Breast epithelium (tissue), 4 donors: ENCODE results near the gene ACOT12. TPM values are rescaled to one million over a fixed set of nuclear protein-coding genes. Genes with fewer than 3 reads are reported as not detected.

Experiments used
- DNase-seq, 2 donors: peaks; one replicate each; pipeline ENCODE4 v3.0.0-alpha.2; 2019; ENCODE audit warnings: low spot score in 2 of 2
- H3K27ac ChIP-seq, 2 donors: fragments of 200-600 bp; sonication (generic) in 1 of 2; one replicate each; pipeline ENCODE4 v1.5.1; 2016 to 2019; ENCODE audit warnings: mild to moderate bottlenecking in 1 of 2
- H3K27me3 ChIP-seq, 2 donors: fragments of 200-600 bp; sonication (generic) in 1 of 2; one replicate each; pipeline versions ENCODE4 v1.5.1 to v1.6.0; 2017 to 2019; ENCODE audit warnings: control low read depth in 1 of 2, mild to moderate bottlenecking in 1 of 2
- H3K36me3 ChIP-seq: fragments of 200-600 bp; one replicate; pipeline ENCODE4 v1.5.1; 2019
- H3K4me1 ChIP-seq, 2 donors: fragments of 200-600 bp; sonication (generic); one replicate each; pipeline ENCODE4 v1.5.1; 2016 to 2019; ENCODE audit warnings: control low read depth in 1 of 2
- H3K4me3 ChIP-seq, 3 donors: fragments of 200-600 bp; sonication (generic); 1 replicate in 2 of 3; 2 replicates in 1 of 3; pipeline ENCODE4 v1.5.1; 2016 to 2019; ENCODE audit warnings: mild to moderate bottlenecking in 3 of 3, moderate library complexity in 2 of 3
- H3K9me3 ChIP-seq, 2 donors: fragments of 200-600 bp; sonication (generic) in 1 of 2; one replicate each; pipeline ENCODE4 v1.5.1; 2016 to 2019; ENCODE audit warnings: control low read depth in 1 of 2
- POLR2A ChIP-seq: fragments of 450-650 bp; IDR thresholded peaks from one replicate; pipeline ENCODE4 v1.6.1; 2016; ENCODE audit warnings: antibody characterized with exemption, mild to moderate bottlenecking, moderate library complexity
- POLR2AphosphoS5 ChIP-seq, 3 donors: sonication (generic); formaldehyde crosslinking; IDR thresholded peaks; one replicate each; pipeline ENCODE4 v1.6.1; 2017; ENCODE audit warnings: antibody characterized with exemption in 3 of 3
- intact Hi-C: fragments of 100-400 bp; cut with DNase I; formaldehyde crosslinking; loops from one replicate; pipeline ENCODE4 v1.15.1; 2023; ENCODE audit warnings: low total_unique reads
- total RNA-seq, 3 donors: library from RNA; depleted of rRNA; stranded (reverse); fragments of >200 nt; gene quantifications; one replicate each; pipeline ENCODE4 v1.1.0, GENCODE V29; 2016
- TF ChIP-seq, protein P1 (sequence below), 3 donors: fragments of 450-650 bp; IDR thresholded peaks; one replicate each; pipeline ENCODE4 v1.5.1; 2016 to 2017; ENCODE audit warnings: antibody characterized with exemption in 3 of 3, mild to moderate bottlenecking in 3 of 3, moderate library complexity in 3 of 3

The ACOT12 gene
- total RNA-seq, 3 donors from 2014 or later, result not detected

DNA sequence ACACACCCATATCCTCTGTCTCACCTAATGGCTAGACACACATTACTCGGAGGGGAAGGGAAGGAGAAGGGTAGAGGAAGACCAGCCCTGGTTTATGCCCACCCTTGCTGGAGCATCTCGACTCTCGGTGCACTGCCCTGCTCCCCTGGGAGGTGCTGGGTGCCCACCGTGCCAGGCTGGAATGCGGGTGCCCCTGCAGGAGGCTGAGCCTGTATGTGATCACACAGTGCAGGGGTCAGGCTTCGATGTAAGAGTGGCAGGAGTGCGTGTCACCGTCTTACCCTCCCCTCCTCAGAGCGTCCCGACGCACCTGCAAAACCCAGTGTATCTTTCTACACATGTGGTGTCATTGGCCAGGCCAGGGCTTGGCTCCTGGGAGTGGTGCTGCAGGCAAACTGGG, 7.3 kb upstream of the ACOT12 start:
- Histone ChIP-seq H3K27ac (no peak overlapping the region), H3K4me3 (no peak overlapping the region), H3K9me3 (no peaks in the 10 kb centered on the region), H3K4me1 (no peaks in the 10 kb centered on the region), H3K36me3 (no peaks in the 10 kb centered on the region), H3K27me3 (no peaks in the 10 kb centered on the region)
- TF ChIP-seq, protein P1, sequence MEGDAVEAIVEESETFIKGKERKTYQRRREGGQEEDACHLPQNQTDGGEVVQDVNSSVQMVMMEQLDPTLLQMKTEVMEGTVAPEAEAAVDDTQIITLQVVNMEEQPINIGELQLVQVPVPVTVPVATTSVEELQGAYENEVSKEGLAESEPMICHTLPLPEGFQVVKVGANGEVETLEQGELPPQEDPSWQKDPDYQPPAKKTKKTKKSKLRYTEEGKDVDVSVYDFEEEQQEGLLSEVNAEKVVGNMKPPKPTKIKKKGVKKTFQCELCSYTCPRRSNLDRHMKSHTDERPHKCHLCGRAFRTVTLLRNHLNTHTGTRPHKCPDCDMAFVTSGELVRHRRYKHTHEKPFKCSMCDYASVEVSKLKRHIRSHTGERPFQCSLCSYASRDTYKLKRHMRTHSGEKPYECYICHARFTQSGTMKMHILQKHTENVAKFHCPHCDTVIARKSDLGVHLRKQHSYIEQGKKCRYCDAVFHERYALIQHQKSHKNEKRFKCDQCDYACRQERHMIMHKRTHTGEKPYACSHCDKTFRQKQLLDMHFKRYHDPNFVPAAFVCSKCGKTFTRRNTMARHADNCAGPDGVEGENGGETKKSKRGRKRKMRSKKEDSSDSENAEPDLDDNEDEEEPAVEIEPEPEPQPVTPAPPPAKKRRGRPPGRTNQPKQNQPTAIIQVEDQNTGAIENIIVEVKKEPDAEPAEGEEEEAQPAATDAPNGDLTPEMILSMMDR (IDR thresholded peaks at IDR 0.05), result no peak
- TF ChIP-seq POLR2AphosphoS5 (IDR thresholded peaks at IDR 0.05) (no peak), POLR2A (no peak)
- no peak for DNase-seq
- intact Hi-C loops, result no loop called here

DNA sequence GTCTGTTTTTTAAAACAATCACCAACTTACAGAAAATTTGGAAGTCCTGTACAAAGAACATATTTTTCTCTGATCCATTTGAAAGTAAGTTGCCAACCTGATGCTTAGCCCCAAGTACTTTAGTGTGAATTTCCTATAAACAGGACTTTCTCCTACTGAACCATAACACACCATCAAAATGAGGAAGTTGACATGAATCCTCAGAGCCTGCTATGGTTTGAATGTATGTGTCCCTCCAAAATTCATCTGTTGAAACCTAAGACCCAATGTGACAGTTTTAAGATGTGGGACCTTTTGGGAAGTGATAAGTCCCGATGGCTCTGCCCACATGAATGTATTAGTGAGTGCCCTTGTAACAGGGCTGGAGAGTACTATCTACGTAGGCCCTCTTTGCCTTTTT, 6.4 kb upstream of the ACOT12 start:
- Histone ChIP-seq H3K4me3 (no peak overlapping the region), H3K36me3 (no peaks in the 10 kb centered on the region), H3K27ac (no peak overlapping the region), H3K4me1 (no peaks in the 10 kb centered on the region), H3K9me3 (no peaks in the 10 kb centered on the region), H3K27me3 (no peaks in the 10 kb centered on the region)
- DNase-seq, result no peak
- TF ChIP-seq POLR2AphosphoS5 (IDR thresholded peaks at IDR 0.05), result no peak
- intact Hi-C loops, result no loop called here

DNA sequence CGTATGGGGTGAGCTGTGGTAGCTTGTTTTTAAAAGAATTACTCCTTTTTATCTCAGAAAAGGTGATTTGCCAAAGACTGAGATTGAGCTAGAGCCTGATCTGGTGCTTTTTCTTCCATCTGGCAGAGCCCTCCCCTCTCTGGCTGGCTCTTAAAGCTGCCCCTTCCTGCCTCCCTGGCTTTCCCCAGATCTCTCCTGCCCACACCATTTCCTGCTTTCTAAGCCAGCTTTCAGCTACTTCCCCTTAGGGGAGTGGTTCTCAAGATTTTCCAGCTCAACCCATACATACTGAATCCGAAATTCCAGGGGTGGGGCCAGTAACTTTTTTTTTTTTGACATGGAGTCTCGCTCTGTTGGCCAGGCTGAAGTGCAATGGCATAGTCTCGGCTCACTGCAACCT, 4.8 kb upstream of the ACOT12 start:
- Histone ChIP-seq H3K27ac (no peak overlapping the region), H3K9me3 (peaks cover 0 to 5% of the 10 kb centered on the region in 2 donors), H3K36me3 (no peaks in the 10 kb centered on the region), H3K4me3 (no peak overlapping the region), H3K27me3 (peaks cover 4 to 5% of the 10 kb centered on the region in 2 donors), H3K4me1 (peaks cover 0 to 5% of the 10 kb centered on the region in 2 donors)
- no peak for DNase-seq
- intact Hi-C loops, result no loop called here
- TF ChIP-seq POLR2A, result no peak
- no peak for TF ChIP-seq POLR2AphosphoS5 (IDR thresholded peaks at IDR 0.05)
- TF ChIP-seq, protein P1 (IDR thresholded peaks at IDR 0.05), result no peak

DNA sequence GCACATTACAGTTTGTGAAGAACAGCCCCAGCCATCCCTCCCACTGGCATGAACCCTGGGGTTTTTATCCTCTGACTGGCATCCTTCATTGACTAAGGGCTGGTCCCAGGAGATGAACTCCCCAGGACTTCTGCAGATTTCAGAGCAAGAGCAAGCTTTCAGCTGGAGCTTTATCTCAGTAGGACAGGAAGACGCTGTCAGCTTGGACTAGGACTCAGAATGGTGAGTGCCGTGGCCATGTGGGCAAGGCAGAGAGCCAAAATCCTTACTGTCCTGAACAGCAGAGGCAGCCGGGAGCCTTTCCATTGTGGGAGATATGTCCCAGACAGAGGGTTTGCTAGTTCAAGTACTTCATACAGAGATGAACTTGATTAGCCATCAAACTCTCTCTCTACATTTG, 3.2 kb upstream of the ACOT12 start:
- H3K9me3 ChIP-seq, result peaks cover 0 to 5% of the 10 kb centered on the region in 2 donors
- intact Hi-C loops, result no loop called here

DNA sequence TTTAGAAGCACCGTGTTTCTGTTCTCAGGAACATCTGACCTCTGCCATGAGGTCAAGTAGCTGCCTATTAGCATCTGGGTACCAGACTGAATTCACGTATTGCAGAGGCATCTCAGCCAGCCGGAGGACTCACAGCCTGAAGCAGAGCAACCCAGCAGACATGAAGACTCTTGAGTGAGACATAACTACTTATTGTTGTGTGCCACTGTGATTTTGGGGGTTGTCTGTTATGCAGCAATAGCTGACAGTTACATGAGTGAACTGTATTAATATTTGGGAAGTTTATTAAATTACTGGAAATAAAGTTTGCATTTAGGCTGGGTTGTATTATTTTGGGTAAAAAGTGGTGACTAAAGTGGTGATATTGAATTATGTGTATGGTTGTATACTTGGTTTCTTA, 1.3 kb upstream of the ACOT12 start:
- H3K9me3 ChIP-seq, result peaks cover 0 to 5% of the 10 kb centered on the region in 2 donors
- no peak overlapping the region for H3K27ac ChIP-seq
- H3K4me3 ChIP-seq, result no peak overlapping the region
- intact Hi-C loops, result no loop called here
- H3K27me3 ChIP-seq, result peaks cover 5 to 6% of the 10 kb centered on the region in 2 donors
- H3K36me3 ChIP-seq, result no peaks in the 10 kb centered on the region
- DNase-seq, result no peak
- peaks cover 0 to 8% of the 10 kb centered on the region in 2 donors for H3K4me1 ChIP-seq
- TF ChIP-seq, protein P1 (IDR thresholded peaks at IDR 0.05), result no peak
- TF ChIP-seq POLR2A, result no peak
- no peak for TF ChIP-seq POLR2AphosphoS5 (IDR thresholded peaks at IDR 0.05)

More for the DNA sequence above, 3.2 kb upstream of the ACOT12 start:
- Histone ChIP-seq H3K36me3 (no peaks in the 10 kb centered on the region), H3K4me1 (peaks cover 0 to 8% of the 10 kb centered on the region in 2 donors), H3K4me3 (no peak overlapping the region), H3K27me3 (peaks cover 5 to 6% of the 10 kb centered on the region in 2 donors), H3K27ac (no peak overlapping the region)
- no peak for DNase-seq
- TF ChIP-seq POLR2A (no peak), POLR2AphosphoS5 (IDR thresholded peaks at IDR 0.05) (no peak)
- TF ChIP-seq, protein P1 (IDR thresholded peaks at IDR 0.05), result no peak

DNA sequence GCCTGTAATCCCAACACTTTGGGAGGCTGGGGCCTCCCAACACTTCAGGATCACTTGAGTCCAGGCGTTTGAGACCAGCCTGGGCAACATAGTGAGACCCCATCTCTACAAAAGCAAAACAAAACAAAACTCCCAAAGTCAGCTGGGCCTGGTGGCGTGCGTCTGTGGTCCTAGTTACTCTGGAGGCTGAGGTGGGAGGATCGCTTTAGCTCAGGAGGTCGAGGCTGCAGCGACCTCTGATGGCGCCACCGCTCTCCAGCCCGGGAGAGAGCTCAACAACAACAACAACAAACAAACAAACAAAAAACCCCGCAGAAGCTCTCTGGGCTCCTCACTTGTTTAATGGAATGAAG, 528 bp downstream of the ACOT12 start:
- peaks cover 0 to 5% of the 10 kb centered on the region in 2 donors for H3K9me3 ChIP-seq
- TF ChIP-seq POLR2AphosphoS5 (IDR thresholded peaks at IDR 0.05) (no peak), POLR2A (no peak)
- TF ChIP-seq, protein P1 (IDR thresholded peaks at IDR 0.05), result no peak
- no peaks in the 10 kb centered on the region for H3K36me3 ChIP-seq
- peaks cover 5 to 7% of the 10 kb centered on the region in 2 donors for H3K27me3 ChIP-seq
- DNase-seq, result no peak
- H3K27ac ChIP-seq, result no peak overlapping the region
- peak overlapping the region; percentile 31 to 74 (median 50) for H3K4me3 ChIP-seq
- intact Hi-C loops, result no loop called here
- peaks cover 0 to 8% of the 10 kb centered on the region in 2 donors for H3K4me1 ChIP-seq
